SK-N-SH treated with all-trans-retinoic acid at 6 μM for 48 hours (cell line): ENCODE results near the gene COMT.
A peak's percentile ranks its signal among the peaks of the same experiment; 100 is the strongest.

Experiments used
- ATAC-seq: fragments of 200-7000 bp; cut with Tn5 transposase; 3 replicates; pipeline ENCODE4 v1.9.1; 2020; ENCODE audit warnings: mild to moderate bottlenecking, moderate library complexity
- ARNTL ChIP-seq: fragments of 450-650 bp; formaldehyde crosslinking; IDR thresholded peaks from 2 replicates; pipeline ENCODE4 v1.5.0; 2020; ENCODE audit warnings: low read depth, mild to moderate bottlenecking, moderate library complexity, borderline replicate concordance
- CREB5 ChIP-seq: fragments of 250-450 bp; sonication (Bioruptor Pico); IDR thresholded peaks from 2 replicates; pipeline ENCODE4 v1.5.1; 2020; ENCODE audit warnings: low read depth, mild to moderate bottlenecking, moderate library complexity
- GLIS3 ChIP-seq: fragments of 250-450 bp; sonication (Bioruptor Pico); IDR thresholded peaks from 2 replicates; pipeline ENCODE4 v1.5.0; 2020; ENCODE audit warnings: mild to moderate bottlenecking, moderate library complexity
- POU6F1 ChIP-seq: fragments of 250-450 bp; sonication (Bioruptor Pico); IDR thresholded peaks from 2 replicates; pipeline ENCODE4 v1.8.0; 2021; ENCODE audit warnings: low read depth, mild to moderate bottlenecking, moderate library complexity, borderline replicate concordance
- PPARA ChIP-seq: fragments of 250-450 bp; sonication (Bioruptor Pico); IDR thresholded peaks from 2 replicates; pipeline ENCODE4 v1.5.0; 2020; ENCODE audit warnings: mild to moderate bottlenecking, borderline replicate concordance
- RARB ChIP-seq: fragments of 250-450 bp; sonication (Bioruptor Pico); IDR thresholded peaks from 2 replicates; pipeline ENCODE4 v1.8.0; 2021; ENCODE audit warnings: mild to moderate bottlenecking, moderate library complexity
- SNAI2 ChIP-seq: fragments of 250-450 bp; sonication (Bioruptor Pico); IDR thresholded peaks from 2 replicates; pipeline ENCODE4 v1.5.0; 2020; ENCODE audit warnings: mild to moderate bottlenecking, moderate library complexity
- TCF4 ChIP-seq: fragments of 250-450 bp; sonication (Bioruptor Pico); IDR thresholded peaks from 2 replicates; pipeline ENCODE4 v1.8.0; 2021; ENCODE audit warnings: mild to moderate bottlenecking, moderate library complexity, borderline replicate concordance
- TOX ChIP-seq: fragments of 250-450 bp; sonication (Bioruptor Pico); IDR thresholded peaks from 2 replicates; pipeline ENCODE4 v1.8.0; 2021; ENCODE audit warnings: mild to moderate bottlenecking, moderate library complexity, borderline replicate concordance
- TSHZ2 ChIP-seq: fragments of 250-450 bp; sonication (Bioruptor Pico); IDR thresholded peaks from 2 replicates; pipeline ENCODE4 v1.5.0; 2020; ENCODE audit warnings: mild to moderate bottlenecking, moderate library complexity
- ZFP30 ChIP-seq: fragments of 450-650 bp; formaldehyde crosslinking; IDR thresholded peaks from 2 replicates; pipeline ENCODE4 v1.5.0; 2022; ENCODE audit warnings: mild to moderate bottlenecking, moderate library complexity
- ZNF8 ChIP-seq: fragments of 450-650 bp; formaldehyde crosslinking; IDR thresholded peaks from 2 replicates; pipeline ENCODE4 v1.5.0; 2020; ENCODE audit warnings: mild to moderate bottlenecking, moderate library complexity

Gene COMT

DNA sequence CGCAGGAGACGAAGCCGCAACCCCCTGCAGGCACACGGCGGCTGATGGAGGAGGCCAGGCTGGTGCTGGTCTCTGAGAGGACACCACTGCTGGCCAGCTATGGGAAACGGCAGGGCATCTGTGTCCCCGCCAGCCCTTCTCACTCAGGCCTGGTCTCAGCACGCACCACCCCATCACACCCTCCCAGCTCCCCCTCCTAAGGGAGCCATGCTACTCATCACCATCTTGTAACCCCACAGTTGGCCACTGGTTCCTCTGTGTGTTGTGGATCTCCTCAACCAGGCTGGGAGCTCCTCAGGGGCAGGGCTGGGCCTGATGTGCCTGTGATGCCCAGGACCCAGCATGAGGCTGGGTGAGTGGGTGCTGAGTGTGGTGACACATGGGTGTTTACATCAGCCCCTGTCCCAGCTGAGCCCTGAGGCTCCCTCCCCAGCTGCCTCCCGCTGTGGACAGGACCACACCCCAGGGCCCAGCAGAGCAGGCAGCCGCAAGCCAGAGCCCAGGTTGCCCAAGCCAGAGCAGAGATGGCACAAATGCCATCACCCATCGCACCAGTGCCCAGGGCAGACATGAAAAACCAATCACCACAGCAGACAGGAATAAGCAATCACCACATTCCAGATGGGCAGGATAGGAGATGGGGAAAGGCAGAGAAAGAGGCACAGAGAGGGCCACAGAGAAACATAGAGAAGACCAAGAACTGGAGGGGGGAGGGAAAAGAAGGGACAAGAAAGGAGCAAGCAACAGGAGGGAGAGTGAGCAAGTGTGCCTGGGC, 66.8 kb downstream of the COMT start:
- ATAC-seq: no peak
- no peak for TF ChIP-seq ARNTL
- no peak for TF ChIP-seq GLIS3

GRCh38 chr22:20009018-20009491, 67.5 kb downstream of the COMT start:
- TF ChIP-seq PPARA (CRISPR knock-in tag): 0 out of 2 replicates have a peak, but pooled peaks have one; percentile 15
- TF ChIP-seq CREB5: no peak
- TF ChIP-seq TOX (CRISPR knock-in tag): no peak
- TF ChIP-seq, all 23 proteins: peak for 1
- ATAC-seq: no peak

- ATAC-seq: peak; percentile 10; the same call in 1 of the 3 replicates
- peak; percentile 89 for TF ChIP-seq TSHZ2 (CRISPR knock-in tag)
- no peak for TF ChIP-seq CREB5
- TF ChIP-seq TCF4 (CRISPR knock-in tag): peak; percentile 90
- no peak for TF ChIP-seq RARB
- TF ChIP-seq GLIS3: 0 out of 2 replicates have a peak, but pooled peaks have one; percentile 39
Measured at GRCh38 chr22:20009582-20010306, 68.2 kb downstream of the COMT start.

GRCh38 chr22:20010307-20011122, 68.9 kb downstream of the COMT start:
- TF ChIP-seq PPARA (CRISPR knock-in tag) (no peak), SNAI2 (no peak)
- no peak for ATAC-seq

DNA sequence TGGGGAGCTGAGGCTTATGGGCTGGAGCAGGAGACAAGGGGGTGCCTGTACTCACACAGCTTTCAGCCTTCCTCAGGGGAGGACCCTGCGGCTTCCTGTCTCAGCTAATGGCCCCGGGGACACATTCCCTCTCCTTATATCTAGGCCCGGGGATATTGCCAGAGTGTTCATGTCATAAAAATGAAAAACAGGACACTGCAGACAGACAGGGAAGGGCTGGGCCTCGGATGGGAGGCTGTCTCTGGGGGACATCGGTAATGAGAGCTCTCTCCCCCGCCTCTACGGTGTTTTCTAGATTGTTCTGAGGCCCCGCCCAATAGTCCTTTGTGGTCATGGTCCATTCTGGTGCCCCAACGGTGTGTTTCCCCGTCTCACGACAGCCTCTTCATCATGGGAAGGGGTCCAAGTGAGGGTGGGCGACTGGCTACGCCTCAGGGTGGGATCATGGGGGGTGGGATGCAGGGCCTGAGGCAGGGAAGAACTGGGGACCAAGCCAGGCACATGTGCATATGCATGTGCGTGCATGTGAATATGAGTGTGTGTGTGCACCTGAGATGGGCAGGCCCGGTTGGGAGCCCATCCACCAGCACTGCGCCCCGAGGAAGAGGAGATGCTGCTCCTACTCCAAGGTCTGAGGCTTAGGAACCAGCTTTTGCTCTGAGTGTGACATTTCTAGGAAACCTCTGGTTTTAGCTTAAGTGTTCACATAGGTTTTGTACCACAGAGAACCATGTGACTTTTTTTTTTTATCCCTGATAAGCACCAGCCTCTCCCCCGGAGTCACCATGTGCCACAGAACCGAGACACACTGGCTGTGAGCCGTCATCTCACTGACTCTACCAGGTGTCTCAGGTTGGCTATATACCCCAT, 69.8 kb downstream of the COMT start:
- ATAC-seq: no peak
- TF ChIP-seq ZNF8 (CRISPR knock-in tag) (no peak), SNAI2 (no peak), CREB5 (no peak), ARNTL (no peak), RARB (no peak), POU6F1 (no peak), ZFP30 (no peak)
